Measurements from ENCODE around the gene CXorf51B. TPM values are rescaled to one million over a fixed set of nuclear protein-coding genes. Genes with fewer than 3 reads are reported as not detected.
"Not testable (repeated sequence)": the region's sequence is repeated elsewhere in the genome, so short reads cannot be mapped to it uniquely, and the experiment has no call there.

The CXorf51B gene
- total RNA-seq (2014; rRNA removed; shearing (Covaris generic)), result not detected in 2 replicates

DNA sequence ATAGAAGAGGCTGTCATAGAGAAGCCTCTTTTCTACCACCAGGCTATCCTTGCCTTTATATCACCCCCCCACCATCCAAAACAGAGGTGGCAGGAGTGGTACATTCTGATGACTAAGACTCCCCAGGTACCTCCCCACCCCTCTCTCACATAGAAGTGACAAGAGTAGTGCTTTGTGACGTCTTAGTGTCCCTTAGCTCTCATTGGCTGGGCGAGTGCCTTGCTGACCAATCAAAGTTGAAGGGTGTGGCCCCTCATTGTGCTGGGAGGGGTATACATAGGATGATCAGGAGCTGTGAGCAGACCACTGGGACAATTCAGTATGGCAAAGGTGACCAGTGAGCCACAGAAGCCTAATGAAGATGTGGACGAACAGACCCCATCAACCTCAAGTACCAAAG lies at the start of gene CXorf51B:
TSS of gene CXorf51B (plus strand) at position 301 of the 400 bp plus-strand sequence. CDS start at position 322, 21 bp downstream.
- not testable (repeated sequence) for H3K4me3 ChIP-seq; H3K27ac ChIP-seq; H3K9me3 ChIP-seq (replicated peaks); H3K27me3 ChIP-seq (replicated peaks); H3K36me3 ChIP-seq; DNase-seq (ENCODE audit: low read depth in 1 of 2, low spot score in 2 of 2); H3K4me1 ChIP-seq (replicated peaks)

DNA sequence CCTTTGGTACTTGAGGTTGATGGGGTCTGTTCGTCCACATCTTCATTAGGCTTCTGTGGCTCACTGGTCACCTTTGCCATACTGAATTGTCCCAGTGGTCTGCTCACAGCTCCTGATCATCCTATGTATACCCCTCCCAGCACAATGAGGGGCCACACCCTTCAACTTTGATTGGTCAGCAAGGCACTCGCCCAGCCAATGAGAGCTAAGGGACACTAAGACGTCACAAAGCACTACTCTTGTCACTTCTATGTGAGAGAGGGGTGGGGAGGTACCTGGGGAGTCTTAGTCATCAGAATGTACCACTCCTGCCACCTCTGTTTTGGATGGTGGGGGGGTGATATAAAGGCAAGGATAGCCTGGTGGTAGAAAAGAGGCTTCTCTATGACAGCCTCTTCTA lies 5.1 kb downstream of the CXorf51B start, which contains the start of gene CXorf51A:
TSS of gene CXorf51A (minus strand) at position 101 of the 400 bp plus-strand sequence. CDS start at position 80, 21 bp downstream.
- not testable (repeated sequence) for H3K4me3 ChIP-seq; H3K36me3 ChIP-seq; H3K27me3 ChIP-seq (replicated peaks); H3K27ac ChIP-seq; DNase-seq (ENCODE audit: low read depth in 1 of 2, low spot score in 2 of 2); H3K9me3 ChIP-seq (replicated peaks); H3K4me1 ChIP-seq (replicated peaks)

DNA sequence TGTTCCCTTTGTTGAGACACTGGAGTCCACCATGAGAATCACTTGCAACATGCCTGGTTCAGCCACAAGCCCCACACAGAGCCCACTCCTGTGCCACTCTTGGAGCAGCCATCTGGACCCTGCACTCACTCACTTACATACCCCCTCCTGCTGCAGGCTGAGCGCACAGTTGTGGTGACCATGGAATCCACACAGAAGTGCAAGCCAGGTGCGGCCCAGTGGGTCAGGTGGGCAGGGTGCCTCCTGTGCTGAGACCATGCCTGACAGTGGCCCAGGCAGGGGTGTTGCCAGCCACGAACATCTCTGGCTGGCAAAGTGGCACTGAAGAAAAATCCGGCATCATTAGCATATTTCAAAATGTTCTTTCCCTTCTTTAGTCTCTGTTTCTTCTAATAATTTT lies 22.4 kb downstream of the CXorf51B start:
- Histone ChIP-seq H3K4me1 (replicated peaks) (no peaks in the 10 kb centered on the region), H3K27me3 (replicated peaks) (no peaks in the 10 kb centered on the region), H3K27ac (no peak overlapping the region), H3K9me3 (replicated peaks) (no peaks in the 10 kb centered on the region), H3K4me3 (no peak overlapping the region), H3K36me3 (no peaks in the 10 kb centered on the region)
- DNase-seq (ENCODE audit: low read depth in 1 of 2, low spot score in 2 of 2), result no peak

DNA sequence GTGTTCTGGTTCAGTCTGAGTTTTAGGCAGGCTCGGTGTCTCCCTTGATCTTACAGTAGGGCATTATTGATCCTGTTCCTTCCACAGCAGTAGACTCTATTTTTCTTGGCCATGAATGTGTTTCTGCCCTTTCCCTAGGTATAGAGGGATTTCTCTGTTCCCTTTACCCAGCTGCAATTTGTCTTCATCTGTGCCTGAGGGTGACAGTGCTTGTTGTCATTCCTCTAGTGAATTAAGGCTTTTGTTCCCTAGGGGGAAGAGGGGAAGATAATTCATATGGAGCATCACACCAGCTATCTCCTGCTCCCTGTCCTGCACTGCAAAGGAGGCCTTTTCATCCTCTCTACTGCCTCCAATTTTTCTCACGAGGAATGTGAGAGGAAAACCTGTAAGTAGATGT lies 44.7 kb downstream of the CXorf51B start:
- DNase-seq (ENCODE audit: low read depth in 1 of 2, low spot score in 2 of 2), result no peak
- H3K4me1 ChIP-seq (replicated peaks), result no peaks in the 10 kb centered on the region
- no peaks in the 10 kb centered on the region for H3K9me3 ChIP-seq (replicated peaks)
- H3K27me3 ChIP-seq (replicated peaks), result no peaks in the 10 kb centered on the region
- H3K36me3 ChIP-seq, result no peaks in the 10 kb centered on the region
- H3K27ac ChIP-seq, result no peak overlapping the region
- no peak overlapping the region for H3K4me3 ChIP-seq

Other genes starting within 250 kb of the CXorf51B start
- not detected in 2 replicates for gene CXorf51A, start 5.0 kb downstream of the CXorf51B start, total RNA-seq (2014; rRNA removed; shearing (Covaris generic))